GM23338 (cell line): ENCODE results near the gene CFAP47. TPM values are rescaled to one million over a fixed set of nuclear protein-coding genes. Genes with fewer than 3 reads are reported as not detected.

Source experiments
- ATAC-seq: fragments of 200-7000 bp; cut with Tn5 transposase; 3 replicates; pipeline ENCODE4 v1.9.1; 2020
- DNase-seq: peaks from one replicate; pipeline ENCODE4 v3.0.0-alpha.2; 2015; ENCODE audit warnings: low spot score
- H2AFZ ChIP-seq: fragments of 200-600 bp; sonication (generic); 2 replicates; pipeline ENCODE4 v1.8.0; 2016; ENCODE audit warnings: antibody characterized with exemption, mild to moderate bottlenecking, moderate library complexity
- H3F3A ChIP-seq: fragments of 200-600 bp; sonication (generic); replicated peaks from 2 replicates; pipeline ENCODE4 v1.8.0; 2017; ENCODE audit warnings: antibody characterized with exemption, mixed run types, low read depth
- H3K27ac ChIP-seq: fragments of 200-600 bp; sonication (generic); 2 replicates; pipeline ENCODE4 v1.6.1; 2016; ENCODE audit warnings: low read depth
- H3K27me3 ChIP-seq: fragments of 200-600 bp; sonication (generic); 2 replicates; pipeline ENCODE4 v1.8.0; 2016; ENCODE audit warnings: mild to moderate bottlenecking, mixed run types, moderate library complexity; ENCODE audit not compliant: insufficient read depth
- H3K36me3 ChIP-seq: fragments of 200-600 bp; sonication (generic); 2 replicates; pipeline ENCODE4 v1.8.0; 2016; ENCODE audit warnings: mild to moderate bottlenecking; ENCODE audit not compliant: insufficient read depth
- H3K4me1 ChIP-seq: fragments of 200-600 bp; sonication (generic); 2 replicates; pipeline ENCODE4 v1.8.0; 2016; ENCODE audit warnings: mild to moderate bottlenecking, moderate library complexity; ENCODE audit not compliant: insufficient read depth
- H3K4me2 ChIP-seq: fragments of 200-600 bp; sonication (generic); 2 replicates; pipeline ENCODE4 v1.7.1; 2017; ENCODE audit warnings: mixed run types
- H3K4me3 ChIP-seq: fragments of 200-600 bp; sonication (generic); 2 replicates; pipeline ENCODE4 v1.6.1; 2016; ENCODE audit warnings: mixed run types
- H3K79me2 ChIP-seq: fragments of 200-600 bp; sonication (generic); replicated peaks from 2 replicates; pipeline ENCODE4 v1.8.0; 2017; ENCODE audit warnings: mild to moderate bottlenecking; ENCODE audit not compliant: insufficient read depth
- H3K9me2 ChIP-seq: fragments of 200-600 bp; sonication (generic); 2 replicates; pipeline ENCODE4 v1.8.0; 2017; ENCODE audit not compliant: insufficient read depth
- H4K20me1 ChIP-seq: fragments of 200-600 bp; sonication (generic); replicated peaks from 2 replicates; pipeline ENCODE4 v1.8.0; 2017; ENCODE audit warnings: mild to moderate bottlenecking; ENCODE audit not compliant: insufficient read depth
- H3K27ac Mint-ChIP-seq: 2 replicates; pipeline ENCODE4 v1.8.0; 2020; ENCODE audit warnings: inconsistent platforms, mild to moderate bottlenecking, moderate library complexity, mixed read lengths
- H3K27me3 Mint-ChIP-seq: 3 replicates; pipeline ENCODE4 v1.8.0; 2022; ENCODE audit warnings: low read depth, mild to moderate bottlenecking, moderate library complexity, mixed read lengths, inconsistent platforms; ENCODE audit not compliant: insufficient read depth, poor library complexity
- H3K36me3 Mint-ChIP-seq: 3 replicates; pipeline ENCODE4 v1.8.0; 2021; ENCODE audit warnings: low read depth, mild to moderate bottlenecking, inconsistent platforms, moderate library complexity, mixed read lengths
- H3K4me1 Mint-ChIP-seq: 3 replicates; pipeline ENCODE4 v1.8.0; 2020; ENCODE audit warnings: mild to moderate bottlenecking, inconsistent platforms, mixed read lengths
- H3K4me3 Mint-ChIP-seq: 3 replicates; pipeline ENCODE4 v1.8.0; 2021; ENCODE audit warnings: moderate library complexity, mild to moderate bottlenecking, inconsistent platforms, mixed read lengths
- H3K9me3 Mint-ChIP-seq: 3 replicates; pipeline ENCODE4 v1.8.0; 2020; ENCODE audit warnings: moderate library complexity, mild to moderate bottlenecking, inconsistent platforms, mixed read lengths
- CREB1 ChIP-seq: fragments of 250-450 bp; sonication (Bioruptor Pico); IDR thresholded peaks from 2 replicates; pipeline ENCODE4 v1.5.0; 2020; ENCODE audit warnings: low read depth, mild to moderate bottlenecking, moderate library complexity
- CTCF ChIP-seq, 2 experiments: fragments of 200-600 bp in 1 of 2; sonication (generic) in 1 of 2; conservative IDR thresholded peaks; 2 replicates each; pipeline versions ENCODE4 v1.5.1 to v1.6.1; 2016 to 2017; ENCODE audit warnings: antibody characterized with exemption in 2 of 2, low read depth in 2 of 2, mild to moderate bottlenecking in 2 of 2, moderate library complexity in 1 of 2
- EZH2 ChIP-seq: fragments of 200-600 bp; sonication (generic); IDR thresholded peaks from one replicate; pipeline ENCODE4 v1.8.0; 2017; ENCODE audit warnings: antibody characterized with exemption, mild to moderate bottlenecking, low read depth; ENCODE audit not compliant: unreplicated experiment
- EZH2phosphoT487 ChIP-seq: fragments of 200-600 bp; sonication (generic); IDR thresholded peaks from one replicate; pipeline ENCODE4 v1.8.1; 2018; ENCODE audit warnings: antibody characterized with exemption; ENCODE audit not compliant: unreplicated experiment
- NANOG ChIP-seq: IDR thresholded peaks from 2 replicates; pipeline ENCODE4 v1.6.1; 2016; ENCODE audit warnings: antibody characterized with exemption, borderline replicate concordance
- ZNF462 ChIP-seq: fragments of 250-450 bp; sonication (Bioruptor Pico); IDR thresholded peaks from 2 replicates; pipeline ENCODE4 v1.5.0; 2020; ENCODE audit warnings: mild to moderate bottlenecking, moderate library complexity
- polyA plus RNA-seq: library from polyadenylated mRNA; unstranded; fragments of >200 nt; fragmentation: Nextera tagmentation; extraction: Ambion mirVana; gene quantifications from 2 replicates; pipeline ENCODE4 v1.2.1, GENCODE V29; 2016
- total RNA-seq: library from RNA; depleted of rRNA; stranded (reverse); fragments of >200 nt; shearing (Covaris generic); gene quantifications from 2 replicates; pipeline ENCODE4 v1.2.3, GENCODE V29; 2014

The CFAP47 gene
- total and polyA plus RNA-seq, 2 experiments from 2014 or later: not detected

DNA sequence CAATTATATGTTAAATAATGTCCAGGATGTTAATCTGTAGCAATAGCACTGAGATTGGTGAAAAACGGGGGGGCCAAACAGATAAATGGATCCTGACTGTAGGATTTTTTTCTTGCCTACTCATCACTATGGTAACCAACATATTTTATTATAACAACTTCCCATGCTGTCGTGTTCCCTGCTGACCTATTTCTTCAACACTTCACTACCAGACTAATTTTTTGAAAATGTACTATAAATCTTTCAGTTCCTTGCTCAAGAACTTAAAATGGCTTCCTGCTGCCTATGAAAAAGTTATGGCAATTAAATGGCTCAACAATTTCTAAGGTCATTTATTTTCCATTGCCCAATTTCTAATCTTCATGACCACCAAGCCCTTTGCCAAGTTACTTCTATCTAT is 38.9 kb upstream of the CFAP47 start:
- Mint-ChIP-seq H3K9me3 (no peaks in the 10 kb centered on the region), H3K27me3 (no peaks in the 10 kb centered on the region), H3K4me1 (no peaks in the 10 kb centered on the region), H3K27ac (no peak overlapping the region), H3K36me3 (no peaks in the 10 kb centered on the region), H3K4me3 (no peak overlapping the region)
- H3K27me3 ChIP-seq: no peaks in the 10 kb centered on the region
- no peak for TF ChIP-seq NANOG
- TF ChIP-seq EZH2: no peak
- TF ChIP-seq CREB1: no peak
- TF ChIP-seq CTCF (conservative IDR thresholded peaks at IDR 0.05; ENCODE audit: low read depth in 2 of 2): no peak
- TF ChIP-seq ZNF462: no peak
- TF ChIP-seq EZH2phosphoT487: no peak
- ATAC-seq (no peak), DNase-seq (no peak)
- no peaks in the 10 kb centered on the region for H3K4me1 ChIP-seq
- H3K4me3 ChIP-seq: no peak overlapping the region
- H3K36me3 ChIP-seq: no peaks in the 10 kb centered on the region
- H3K79me2 ChIP-seq: no peaks in the 10 kb centered on the region
- H4K20me1 ChIP-seq: no peaks in the 10 kb centered on the region
- no peak overlapping the region for H2AFZ ChIP-seq
- H3F3A ChIP-seq: no peaks in the 10 kb centered on the region
- no peak overlapping the region for H3K27ac ChIP-seq
- H3K4me2 ChIP-seq: no peak overlapping the region
- H3K9me2 ChIP-seq: no peaks in the 10 kb centered on the region
